Stomach (tissue), 4 donors: ENCODE data around the gene U2AF1L4.

Source experiments
- EP300 ChIP-seq: sonication (generic); formaldehyde crosslinking; IDR thresholded peaks from one replicate; pipeline ENCODE4 v1.6.1; 2017; ENCODE audit warnings: antibody characterized with exemption
- POLR2AphosphoS5 ChIP-seq, 3 donors: sonication (generic); formaldehyde crosslinking; IDR thresholded peaks; one replicate each; pipeline ENCODE4 v1.6.1; 2016; ENCODE audit warnings: antibody characterized with exemption in 3 of 3
- TF ChIP-seq, protein P1 (sequence below), 7 experiments: fragments of 450-650 bp in 4 of 7; fragments of 200-600 bp in 3 of 7; sonication (generic) in 3 of 7; IDR thresholded peaks; one replicate each; pipeline ENCODE4 v1.5.1; 2016 to 2019; ENCODE audit warnings: antibody characterized with exemption in 7 of 7, control low read depth in 2 of 7, mild to moderate bottlenecking in 1 of 7

GRCh38 chr19:35793381-35794165, 48.4 kb upstream of the U2AF1L4 start:
- TF ChIP-seq, protein P1, sequence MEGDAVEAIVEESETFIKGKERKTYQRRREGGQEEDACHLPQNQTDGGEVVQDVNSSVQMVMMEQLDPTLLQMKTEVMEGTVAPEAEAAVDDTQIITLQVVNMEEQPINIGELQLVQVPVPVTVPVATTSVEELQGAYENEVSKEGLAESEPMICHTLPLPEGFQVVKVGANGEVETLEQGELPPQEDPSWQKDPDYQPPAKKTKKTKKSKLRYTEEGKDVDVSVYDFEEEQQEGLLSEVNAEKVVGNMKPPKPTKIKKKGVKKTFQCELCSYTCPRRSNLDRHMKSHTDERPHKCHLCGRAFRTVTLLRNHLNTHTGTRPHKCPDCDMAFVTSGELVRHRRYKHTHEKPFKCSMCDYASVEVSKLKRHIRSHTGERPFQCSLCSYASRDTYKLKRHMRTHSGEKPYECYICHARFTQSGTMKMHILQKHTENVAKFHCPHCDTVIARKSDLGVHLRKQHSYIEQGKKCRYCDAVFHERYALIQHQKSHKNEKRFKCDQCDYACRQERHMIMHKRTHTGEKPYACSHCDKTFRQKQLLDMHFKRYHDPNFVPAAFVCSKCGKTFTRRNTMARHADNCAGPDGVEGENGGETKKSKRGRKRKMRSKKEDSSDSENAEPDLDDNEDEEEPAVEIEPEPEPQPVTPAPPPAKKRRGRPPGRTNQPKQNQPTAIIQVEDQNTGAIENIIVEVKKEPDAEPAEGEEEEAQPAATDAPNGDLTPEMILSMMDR (IDR thresholded peaks at IDR 0.05) = no peak
- TF ChIP-seq EP300 (no peak), POLR2AphosphoS5 (IDR thresholded peaks at IDR 0.05) (no peak)
